GM18499 (cell line): Measurements from ENCODE around the gene TOX3.

ENCODE experiments used
- ATAC-seq: cut with Tn5 transposase; IDR thresholded peaks from one replicate; pipeline ENCODE4 v1.9.1; 2021; ENCODE audit warnings: moderate number of reproducible peaks; ENCODE audit not compliant: insufficient read depth, unreplicated experiment

TOX3 gene

GRCh38 chr16:52496051-52496876 is 50.7 kb downstream of the TOX3 start:
- no peak for ATAC-seq

- no peak for ATAC-seq
These were observed 52.3 kb downstream of the TOX3 start for GRCh38 chr16:52494621-52495020.

DNA sequence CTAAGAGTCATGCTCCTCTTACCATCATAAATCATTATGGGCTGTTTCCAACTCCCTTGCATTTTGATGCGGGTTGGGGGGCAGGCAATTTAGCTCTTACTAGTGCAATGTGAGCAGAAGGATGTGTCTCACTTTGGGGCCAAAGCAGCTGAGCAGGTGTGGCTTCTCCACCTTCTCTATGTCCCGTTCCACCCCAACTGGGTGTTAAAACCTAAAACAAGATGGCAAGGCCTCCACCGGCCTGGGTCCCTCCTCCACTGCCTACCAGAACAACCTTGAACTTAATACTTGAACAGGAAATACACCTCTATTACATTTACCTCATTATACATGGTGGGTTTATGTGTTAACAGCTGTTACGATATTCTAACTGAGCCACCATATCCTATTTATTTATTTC is 52.8 kb downstream of the TOX3 start:
- no peak for ATAC-seq

DNA sequence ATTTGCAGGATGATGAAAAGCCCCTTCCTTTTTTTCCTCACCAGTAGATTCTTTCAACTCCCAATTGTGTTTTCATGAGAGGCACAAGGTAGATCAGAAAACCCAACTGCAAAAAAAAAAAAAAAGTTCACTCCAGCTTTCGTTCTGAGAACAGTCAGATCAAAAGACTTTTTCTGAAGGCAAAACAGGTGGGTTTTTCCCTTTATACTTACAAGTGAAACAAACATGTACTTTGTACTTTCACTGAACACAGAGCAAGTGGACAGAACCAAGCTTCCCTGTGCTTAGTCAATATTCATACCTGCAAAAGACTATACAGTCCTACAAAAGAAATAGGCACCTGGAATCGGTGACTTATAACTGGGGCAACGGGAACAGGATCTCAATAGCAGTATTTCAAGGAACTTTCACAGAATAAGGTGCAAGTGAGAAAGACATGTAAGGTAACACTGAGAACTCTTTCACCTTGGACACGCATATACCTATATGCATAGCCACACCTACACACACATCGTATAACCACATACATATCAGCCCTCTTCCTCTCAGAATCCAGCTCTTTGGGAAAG is 54.1 kb downstream of the TOX3 start:
- ATAC-seq, result no peak

- no peak for ATAC-seq
These were observed 55.7 kb downstream of the TOX3 start for GRCh38 chr16:52491216-52491615.

DNA sequence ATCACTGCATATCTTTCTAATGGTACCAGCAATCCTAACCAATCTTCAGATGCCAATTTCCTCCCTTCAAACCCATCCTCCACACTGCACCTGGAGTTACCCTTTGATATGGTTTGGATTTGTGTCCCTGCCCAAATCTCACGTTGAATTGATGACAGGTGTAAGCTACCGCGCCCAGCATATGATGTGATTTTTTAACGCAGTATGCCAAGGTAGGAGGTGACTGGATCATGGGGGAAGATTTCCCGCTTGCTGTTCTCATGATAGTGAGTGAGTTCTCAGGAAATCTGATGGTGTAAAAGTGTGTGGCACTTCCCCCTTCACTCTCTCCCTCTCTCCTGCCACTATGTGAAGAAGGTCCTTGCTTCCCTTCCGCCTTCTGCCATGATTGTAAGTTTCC is 57.0 kb downstream of the TOX3 start:
- ATAC-seq, result no peak

GRCh38 chr16:52488837-52489289 is 58.1 kb downstream of the TOX3 start:
- no peak for ATAC-seq

GRCh38 chr16:52487849-52488457 is 59.0 kb downstream of the TOX3 start:
- no peak for ATAC-seq

DNA sequence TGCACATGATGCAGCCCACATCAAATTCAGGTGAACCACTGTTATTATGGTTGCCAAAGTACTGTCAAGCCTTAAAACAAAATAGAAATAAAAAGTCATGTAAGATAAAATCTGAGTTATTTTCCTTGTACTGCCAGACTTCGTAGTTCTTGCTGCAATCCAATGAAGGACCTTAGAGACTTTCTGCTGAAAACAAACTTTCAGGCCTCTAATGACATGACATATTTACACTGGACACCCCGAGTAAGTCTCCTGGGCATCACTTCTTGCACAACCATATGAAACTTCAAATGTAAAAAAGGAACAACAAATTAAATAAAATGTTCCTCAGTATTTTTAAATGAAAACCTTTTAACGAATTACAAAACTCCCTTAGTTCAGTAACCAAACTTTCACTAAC is 66.7 kb downstream of the TOX3 start:
- ATAC-seq, result no peak

DNA sequence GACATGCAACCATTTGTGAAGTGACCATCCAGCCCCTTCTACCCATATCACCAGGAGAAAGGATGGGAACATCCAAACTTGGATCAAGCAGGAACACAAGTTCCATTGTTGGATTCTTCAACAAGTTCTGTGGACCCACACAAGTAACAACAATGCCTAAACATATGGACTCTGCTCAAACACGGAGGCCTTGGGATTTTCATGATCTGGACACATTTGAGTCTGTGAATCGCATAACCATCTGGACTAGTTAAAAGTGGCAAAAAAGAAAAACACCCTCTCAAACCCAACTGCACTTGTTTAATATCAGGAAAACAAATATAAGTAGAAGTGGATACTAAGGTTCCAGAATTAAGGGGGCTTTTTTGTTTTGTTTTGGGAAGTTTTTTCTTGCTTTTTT is 70.8 kb downstream of the TOX3 start:
- no peak for ATAC-seq

- no peak for ATAC-seq
These were observed 72.3 kb downstream of the TOX3 start for GRCh38 chr16:52474679-52475078.

DNA sequence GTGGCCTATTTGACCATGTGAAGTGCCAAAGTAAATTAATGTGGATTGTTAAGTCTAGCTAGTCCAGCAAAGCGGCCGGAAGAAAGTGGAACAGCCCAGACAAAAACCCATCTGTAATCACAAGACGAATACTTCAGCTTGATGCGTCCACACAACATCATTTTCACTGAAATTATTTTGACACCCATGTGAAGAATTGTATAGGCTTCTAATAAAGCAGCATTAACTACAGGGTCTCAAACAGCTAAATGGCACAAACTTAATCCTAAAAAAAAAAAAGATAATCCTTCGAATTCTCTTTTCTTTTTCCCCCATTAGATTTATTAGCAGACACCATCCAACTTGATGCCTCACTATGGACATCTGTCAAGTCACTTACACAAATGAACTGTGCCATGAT is 73.8 kb downstream of the TOX3 start:
- ATAC-seq, result no peak

DNA sequence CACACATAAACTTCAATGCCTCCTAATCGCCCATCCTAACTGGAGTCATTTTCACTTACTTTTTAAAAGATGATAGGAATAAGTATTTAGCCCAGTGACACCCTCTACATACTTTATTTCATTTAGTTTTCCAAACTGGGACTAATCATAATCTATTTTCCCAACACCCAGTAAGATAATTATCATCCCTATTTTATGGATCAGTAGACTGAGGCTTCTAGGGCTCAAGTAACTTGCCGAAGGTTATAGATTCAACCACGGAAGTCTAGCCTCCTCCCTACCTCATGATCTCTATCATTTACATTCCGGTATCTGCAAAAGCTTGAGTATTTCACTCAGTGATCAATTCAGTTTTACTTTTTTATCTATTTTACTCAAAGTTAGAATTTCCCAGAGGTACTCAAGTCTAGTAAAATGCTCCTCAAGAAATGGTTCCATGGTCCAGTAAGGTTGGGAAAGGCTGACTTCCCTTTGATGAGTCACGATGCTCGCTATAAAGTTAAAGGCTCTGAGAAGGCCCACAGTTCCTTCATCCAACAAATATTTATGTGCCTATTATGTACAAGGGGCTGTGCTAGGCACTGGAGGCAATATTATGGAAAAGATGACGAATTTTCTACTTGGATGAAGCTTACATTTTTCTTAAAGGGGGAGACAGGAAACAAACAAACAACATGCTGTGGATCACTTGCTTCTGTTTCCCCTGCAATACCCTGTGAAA is 75.1 kb downstream of the TOX3 start:
- ATAC-seq, result no peak

- no peak for ATAC-seq
These were observed 76.4 kb downstream of the TOX3 start for GRCh38 chr16:52470585-52470984.

GRCh38 chr16:52469775-52470174 is 77.2 kb downstream of the TOX3 start:
- no peak for ATAC-seq

DNA sequence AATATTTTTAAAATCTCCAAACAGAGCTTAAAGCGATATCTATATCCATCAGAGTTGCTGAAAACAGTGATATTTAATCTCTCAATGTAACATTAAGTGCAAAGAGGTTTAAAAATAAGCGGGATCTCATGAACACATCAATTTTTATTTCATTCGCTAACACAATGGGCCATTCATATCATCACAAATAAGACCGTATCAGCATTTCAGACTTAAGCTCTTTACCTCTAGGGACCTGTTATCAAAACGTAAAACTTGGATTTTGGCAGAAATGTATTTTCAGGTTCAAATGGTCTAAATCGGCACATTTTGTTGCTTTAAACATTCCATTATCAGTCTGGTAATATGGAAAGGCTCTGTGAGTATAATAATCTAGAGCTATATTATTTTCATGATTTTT is 77.9 kb downstream of the TOX3 start:
- ATAC-seq, result no peak

DNA sequence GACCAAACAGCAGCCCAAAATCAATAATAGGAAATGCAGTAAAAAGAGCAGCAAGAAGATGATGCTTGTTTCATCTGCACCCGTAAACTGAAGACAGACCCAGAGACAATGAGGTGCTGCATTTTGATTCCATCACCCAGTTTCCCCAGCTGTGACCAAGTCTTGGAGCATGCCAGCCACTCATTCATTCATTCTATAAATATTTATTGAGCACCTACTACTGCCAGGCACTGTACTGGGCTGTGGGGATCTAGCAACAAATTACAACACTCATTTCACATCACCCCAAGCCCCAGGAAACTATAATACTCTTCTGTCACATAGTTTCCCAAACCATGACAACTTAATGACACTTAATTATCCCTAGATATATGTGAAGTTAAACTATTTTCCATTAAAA is 79.2 kb downstream of the TOX3 start:
- ATAC-seq, result no peak

GRCh38 chr16:52466994-52467393 is 79.9 kb downstream of the TOX3 start:
- ATAC-seq, result no peak

DNA sequence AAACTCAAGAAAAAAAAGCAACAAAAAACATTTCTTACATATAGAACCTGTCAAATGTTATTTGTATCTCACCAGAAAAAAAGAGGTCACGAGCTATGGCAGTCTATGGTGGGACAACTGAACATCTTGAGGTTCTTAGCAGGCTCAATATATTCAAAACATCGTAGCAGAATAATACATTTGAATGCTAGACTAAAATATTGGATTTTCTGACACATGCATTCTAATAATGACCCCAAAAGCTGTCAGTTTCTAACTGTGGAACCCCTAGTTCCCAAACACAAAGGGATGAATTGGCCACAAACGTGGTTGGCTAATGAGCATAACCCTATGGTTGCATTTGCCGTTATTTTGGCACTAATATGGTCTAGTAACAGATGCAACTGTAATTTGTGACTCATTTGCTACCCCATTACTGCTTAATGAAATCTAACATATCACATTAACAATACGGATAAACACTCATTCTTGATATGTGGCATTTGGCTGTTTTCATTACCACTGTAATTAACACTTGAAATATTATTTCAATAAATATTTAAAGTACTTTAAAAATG is 81.2 kb downstream of the TOX3 start:
- ATAC-seq, result no peak

DNA sequence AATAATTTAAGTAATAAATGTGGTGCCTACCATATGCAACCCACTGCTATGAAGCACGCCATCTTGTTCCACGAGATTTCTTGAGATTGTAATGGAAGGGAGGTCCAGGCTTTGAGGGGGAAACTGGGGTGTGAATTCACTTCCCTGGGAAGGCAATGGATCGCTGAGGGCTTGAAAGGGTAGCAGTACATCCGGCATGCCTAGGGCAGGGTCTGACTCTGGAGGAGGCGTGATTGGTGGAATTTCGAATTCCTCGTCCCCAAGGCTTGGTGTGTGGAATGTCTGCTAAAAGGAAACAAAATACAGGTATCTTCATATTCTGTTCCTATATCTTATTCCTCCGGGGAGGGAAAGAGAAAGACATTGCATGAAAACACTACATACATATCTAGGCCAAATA is 83.0 kb downstream of the TOX3 start:
- ATAC-seq, result no peak

DNA sequence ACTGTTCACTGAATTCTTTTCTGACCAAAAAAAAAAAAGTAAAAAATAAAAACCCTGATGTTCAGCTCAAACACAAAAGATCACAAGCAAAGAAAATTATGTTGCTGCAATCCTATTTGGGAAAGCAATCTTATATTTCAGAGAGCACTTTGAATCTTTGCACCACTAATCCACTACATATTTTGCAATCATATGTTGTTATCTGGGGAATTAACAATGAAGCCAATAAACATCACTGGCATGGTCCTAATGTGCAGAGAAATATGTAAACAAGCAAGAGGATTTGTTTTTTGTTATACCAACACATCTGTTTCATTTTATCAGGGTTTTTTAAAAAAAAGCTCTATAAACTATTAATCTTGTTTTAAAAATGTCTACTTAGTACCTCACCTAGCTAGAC is 84.1 kb downstream of the TOX3 start:
- no peak for ATAC-seq
